RPMI7951 (cell line): ENCODE measurements around the gene METTL24. TPM values are rescaled to one million over a fixed set of nuclear protein-coding genes. Genes with fewer than 3 reads are reported as not detected.
"Not testable (repeated sequence)": the region's sequence is repeated elsewhere in the genome, so short reads cannot be mapped to it uniquely, and the experiment has no call there.

ENCODE experiments used
- DNase-seq: peaks from one replicate; pipeline ENCODE4 v3.0.0-alpha.2; 2012; ENCODE audit warnings: low read depth
- total RNA-seq: library from RNA; depleted of rRNA; stranded (reverse); fragments of >200 nt; shearing (Covaris generic); gene quantifications from 2 replicates; pipeline ENCODE4 v1.2.3, GENCODE V29; 2014

METTL24 gene
- total RNA-seq, 1 experiment from 2014 or later, result not detected

GRCh38 chr6:110269623-110270022, 88.5 kb downstream of the METTL24 start:
- DNase-seq, result no peak

- no peak for DNase-seq
Observed at GRCh38 chr6:110266996-110267395, 91.2 kb downstream of the METTL24 start.

GRCh38 chr6:110265273-110265672, 92.9 kb downstream of the METTL24 start:
- DNase-seq, result no peak

GRCh38 chr6:110256366-110256765, 101.8 kb downstream of the METTL24 start:
- no peak for DNase-seq

- DNase-seq, result peak; percentile 32
Observed at GRCh38 chr6:110255211-110255750, 102.9 kb downstream of the METTL24 start.

GRCh38 chr6:110250838-110251237, 107.3 kb downstream of the METTL24 start:
- DNase-seq, result no peak

- DNase-seq, result no peak
Observed at GRCh38 chr6:110250058-110250457, 108.1 kb downstream of the METTL24 start.

GRCh38 chr6:110246900-110247546, 111.1 kb downstream of the METTL24 start:
- DNase-seq, result no peak

GRCh38 chr6:110246378-110246777, 111.8 kb downstream of the METTL24 start:
- DNase-seq, result no peak

GRCh38 chr6:110244621-110245020, 113.5 kb downstream of the METTL24 start:
- peak; percentile 9 for DNase-seq

- no peak for DNase-seq
Observed at GRCh38 chr6:110239526-110240274, 118.4 kb downstream of the METTL24 start.

GRCh38 chr6:110236007-110236406, 122.1 kb downstream of the METTL24 start:
- DNase-seq, result not testable (repeated sequence)

GRCh38 chr6:110233770-110234374, 124.3 kb downstream of the METTL24 start:
- DNase-seq, result peak; percentile 51

GRCh38 chr6:110232450-110232849, 125.7 kb downstream of the METTL24 start:
- no peak for DNase-seq

GRCh38 chr6:110226261-110226660, 131.9 kb downstream of the METTL24 start:
- DNase-seq, result no peak

GRCh38 chr6:110221738-110222137, 136.4 kb downstream of the METTL24 start:
- no peak for DNase-seq

- no peak for DNase-seq
Observed at GRCh38 chr6:110217266-110217665, 140.9 kb downstream of the METTL24 start.

- no peak for DNase-seq
Observed at GRCh38 chr6:110216140-110216539, 142.0 kb downstream of the METTL24 start.

- no peak for DNase-seq
Observed at GRCh38 chr6:110214338-110214737, 143.8 kb downstream of the METTL24 start.

- no peak for DNase-seq
Observed at GRCh38 chr6:110211753-110212152, 146.4 kb downstream of the METTL24 start.

GRCh38 chr6:110207652-110208051, 150.5 kb downstream of the METTL24 start:
- DNase-seq, result no peak

GRCh38 chr6:110201151-110201884, 156.8 kb downstream of the METTL24 start:
- DNase-seq, result no peak
